K562 (cell line): ENCODE results near the gene BLZF1. TPM values are rescaled to one million over a fixed set of nuclear protein-coding genes. Genes with fewer than 3 reads are reported as not detected.

Experiments
- ATF7 ChIP-seq: fragments of 450-650 bp; IDR thresholded peaks from 2 replicates; pipeline ENCODE4 v1.7.1; 2014; ENCODE audit warnings: mild to moderate bottlenecking, moderate library complexity
- BHLHE40 ChIP-seq: IDR thresholded peaks from 2 replicates; pipeline ENCODE4 v1.6.1; 2011; ENCODE audit warnings: low read length, improper control_type of control experiment
- ELF1 ChIP-seq: fragments of 200-800 bp; sonication (Bioruptor generic); IDR thresholded peaks from 2 replicates; pipeline ENCODE4 v1.6.1; 2016; ENCODE audit warnings: missing genetic modification characterization, missing compliant biosample characterization
- HMGN3 ChIP-seq: IDR thresholded peaks from 2 replicates; pipeline ENCODE4 v1.6.1; 2011; ENCODE audit warnings: borderline replicate concordance, low read depth, mild to moderate bottlenecking, mixed read lengths, low read length; ENCODE audit not compliant: insufficient read length; ENCODE audit errors: extremely low read depth
- KAT8 ChIP-seq: fragments of 450-650 bp; IDR thresholded peaks from 2 replicates; pipeline ENCODE4 v1.6.1; 2016; ENCODE audit warnings: low read depth, mild to moderate bottlenecking
- MAFG ChIP-seq: fragments of 450-650 bp; conservative IDR thresholded peaks from 2 replicates; pipeline ENCODE4 v1.6.1; 2016; ENCODE audit warnings: missing genetic modification characterization, missing compliant biosample characterization
- MBD2 ChIP-seq: sonication (generic); IDR thresholded peaks from 2 replicates; pipeline ENCODE4 v1.6.1; 2016; ENCODE audit warnings: low read depth, borderline replicate concordance
- NCOA1 ChIP-seq: fragments of 450-650 bp; IDR thresholded peaks from 2 replicates; pipeline ENCODE4 v1.6.1; 2016; ENCODE audit warnings: low read depth
- SIN3A ChIP-seq, 2 experiments: fragments of 150-350 bp in 1 of 2; IDR thresholded peaks; 2 replicates each; pipeline ENCODE4 v1.6.1; 2011 to 2016; ENCODE audit warnings: borderline replicate concordance in 2 of 2, low read depth in 2 of 2, low read length in 2 of 2, mild to moderate bottlenecking in 2 of 2, moderate library complexity in 2 of 2; ENCODE audit not compliant: control insufficient read depth in 1 of 2
- TARDBP ChIP-seq: fragments of 450-650 bp; IDR thresholded peaks from 2 replicates; pipeline ENCODE4 v1.6.1; 2016
- TCF7 ChIP-seq: sonication (generic); IDR thresholded peaks from 2 replicates; pipeline ENCODE4 v1.6.1; 2016; ENCODE audit warnings: antibody characterized with exemption, borderline replicate concordance
- ZBTB33 ChIP-seq: sonication (generic); formaldehyde crosslinking; IDR thresholded peaks from 2 replicates; pipeline ENCODE4 v1.8.1; 2023; ENCODE audit warnings: mild to moderate bottlenecking, missing genetic modification reagents
- ZBTB7A ChIP-seq: IDR thresholded peaks from 2 replicates; pipeline ENCODE4 v1.6.1; 2011; ENCODE audit warnings: low read depth, mild to moderate bottlenecking, low read length, moderate library complexity, borderline replicate concordance; ENCODE audit not compliant: control insufficient read depth
- ZKSCAN8 ChIP-seq: fragments of 200-800 bp; sonication (Bioruptor generic); IDR thresholded peaks from 2 replicates; pipeline ENCODE4 v1.6.1; 2016; ENCODE audit warnings: missing genetic modification characterization, missing compliant biosample characterization
- ZNF3 ChIP-seq: fragments of 250-450 bp; sonication (Bioruptor Pico); IDR thresholded peaks from 2 replicates; pipeline ENCODE4 v1.5.0; 2021; ENCODE audit warnings: mild to moderate bottlenecking, moderate library complexity
- polyA plus RNA-seq, 8 experiments: library from polyadenylated mRNA; depleted of rRNA in 4 of 8; stranded (reverse) in 5 of 8; unstranded in 3 of 8; fragments of >200 nt; fragmentation: Nextera tagmentation in 2 of 8; fragmentation: Illumina TruSeq in 1 of 8; extraction: Ambion mirVana in 2 of 8; extraction: Trizol in 1 of 8; gene quantifications; 2 replicates each; pipeline versions ENCODE4 v1.2.1 to v1.2.3, GENCODE V29; 2011 to 2014; ENCODE audit warnings: inconsistent platforms in 1 of 8, missing spikeins in 1 of 8
- total RNA-seq, 7 experiments: library from RNA; depleted of rRNA in 6 of 7; stranded (reverse); fragments of >200 nt in 6 of 7; fragmentation: Illumina TruSeq in 2 of 7; extraction: Trizol in 2 of 7; gene quantifications; 2 replicates each; pipeline versions ENCODE4 v1.2.1 to v1.2.3, GENCODE V29; 2011 to 2021; ENCODE audit warnings: low replicate concordance in 1 of 7
- TF ChIP-seq, protein P1 (sequence below): fragments of 250-450 bp; sonication (Bioruptor Pico); IDR thresholded peaks from 2 replicates; pipeline ENCODE4 v1.8.0; 2021; ENCODE audit warnings: borderline replicate concordance, mild to moderate bottlenecking, moderate library complexity; ENCODE audit not compliant: poor library complexity, severe bottlenecking
- TF ChIP-seq, protein P2 (sequence below): fragments of 150-350 bp; IDR thresholded peaks from 2 replicates; pipeline ENCODE4 v1.6.1; 2014; ENCODE audit warnings: low read depth, mild to moderate bottlenecking, low read length, borderline replicate concordance
- TF ChIP-seq, protein P3 (sequence below), 2 experiments: fragments of 450-650 bp in 1 of 2; IDR thresholded peaks; 2 replicates each; pipeline ENCODE4 v1.6.1; 2011 to 2017; ENCODE audit warnings: low read depth in 2 of 2, antibody characterized with exemption in 1 of 2, borderline replicate concordance in 1 of 2, low read length in 1 of 2, mild to moderate bottlenecking in 1 of 2, mixed read lengths in 1 of 2; ENCODE audit not compliant: control insufficient read depth in 1 of 2

Gene BLZF1
- total and polyA plus RNA-seq, 9 of the 15 experiments (the other 6 are each of a cell fraction or from before 2014, with no cell fraction given): 20.5 to 32.8 (median 25.3) TPM

DNA sequence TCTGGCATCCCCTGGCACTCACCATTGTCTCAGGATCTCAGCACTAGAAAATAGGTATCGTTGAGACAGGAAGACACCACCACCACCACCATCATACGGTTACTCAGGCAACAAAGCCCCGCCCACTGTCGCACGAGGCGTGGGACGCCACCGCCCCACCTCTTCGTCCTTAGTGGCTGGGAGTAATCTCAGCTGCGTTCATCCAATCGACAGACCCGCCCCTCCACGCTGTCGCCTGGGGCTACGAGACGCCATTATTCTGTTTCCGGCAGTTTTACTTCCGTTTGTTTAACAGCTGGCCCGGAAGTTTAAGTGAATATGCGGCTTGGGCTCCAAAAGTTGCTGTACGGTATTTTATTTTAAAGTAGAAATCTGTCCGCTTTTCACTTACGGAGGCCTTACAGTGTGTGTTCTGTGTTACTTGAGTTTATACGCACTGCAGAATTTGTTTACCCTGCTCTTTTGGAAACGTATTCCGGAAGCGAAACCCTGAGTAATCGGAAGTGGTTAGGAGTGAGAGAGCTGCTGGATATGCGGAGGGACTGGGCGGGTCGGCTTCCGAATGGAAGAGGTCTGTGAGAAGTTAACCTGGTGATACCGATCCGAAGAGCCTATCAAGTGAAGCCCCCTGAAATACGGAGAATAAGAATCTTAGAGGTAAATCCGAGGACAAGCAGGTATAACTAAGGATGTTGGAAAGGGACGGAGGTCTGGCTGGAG is at the start of gene BLZF1, which contains the start of gene NME7 (continued):
- peak; percentile 12; the same call in 1 of the 2 replicates for TF ChIP-seq ZBTB33
- TF ChIP-seq, protein P1, sequence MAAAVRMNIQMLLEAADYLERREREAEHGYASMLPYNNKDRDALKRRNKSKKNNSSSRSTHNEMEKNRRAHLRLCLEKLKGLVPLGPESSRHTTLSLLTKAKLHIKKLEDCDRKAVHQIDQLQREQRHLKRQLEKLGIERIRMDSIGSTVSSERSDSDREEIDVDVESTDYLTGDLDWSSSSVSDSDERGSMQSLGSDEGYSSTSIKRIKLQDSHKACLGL (CRISPR knock-in tag): no peak
- TF ChIP-seq HMGN3: no peak
- TF ChIP-seq MAFG (tag): peak; percentile 29; the same call in 1 of the 2 replicates
- TF ChIP-seq NCOA1: peak; percentile 65; the same call in 1 of the 2 replicates
- no peak for TF ChIP-seq ZNF3 (CRISPR knock-in tag)
- peak; percentile 98 to 100 for TF ChIP-seq SIN3A (IDR thresholded peaks at IDR 0.05; ENCODE audit: borderline replicate concordance in 2 of 2, control insufficient read depth in 1 of 2, low read depth in 2 of 2, low read length in 2 of 2)
- TF ChIP-seq, protein P2, sequence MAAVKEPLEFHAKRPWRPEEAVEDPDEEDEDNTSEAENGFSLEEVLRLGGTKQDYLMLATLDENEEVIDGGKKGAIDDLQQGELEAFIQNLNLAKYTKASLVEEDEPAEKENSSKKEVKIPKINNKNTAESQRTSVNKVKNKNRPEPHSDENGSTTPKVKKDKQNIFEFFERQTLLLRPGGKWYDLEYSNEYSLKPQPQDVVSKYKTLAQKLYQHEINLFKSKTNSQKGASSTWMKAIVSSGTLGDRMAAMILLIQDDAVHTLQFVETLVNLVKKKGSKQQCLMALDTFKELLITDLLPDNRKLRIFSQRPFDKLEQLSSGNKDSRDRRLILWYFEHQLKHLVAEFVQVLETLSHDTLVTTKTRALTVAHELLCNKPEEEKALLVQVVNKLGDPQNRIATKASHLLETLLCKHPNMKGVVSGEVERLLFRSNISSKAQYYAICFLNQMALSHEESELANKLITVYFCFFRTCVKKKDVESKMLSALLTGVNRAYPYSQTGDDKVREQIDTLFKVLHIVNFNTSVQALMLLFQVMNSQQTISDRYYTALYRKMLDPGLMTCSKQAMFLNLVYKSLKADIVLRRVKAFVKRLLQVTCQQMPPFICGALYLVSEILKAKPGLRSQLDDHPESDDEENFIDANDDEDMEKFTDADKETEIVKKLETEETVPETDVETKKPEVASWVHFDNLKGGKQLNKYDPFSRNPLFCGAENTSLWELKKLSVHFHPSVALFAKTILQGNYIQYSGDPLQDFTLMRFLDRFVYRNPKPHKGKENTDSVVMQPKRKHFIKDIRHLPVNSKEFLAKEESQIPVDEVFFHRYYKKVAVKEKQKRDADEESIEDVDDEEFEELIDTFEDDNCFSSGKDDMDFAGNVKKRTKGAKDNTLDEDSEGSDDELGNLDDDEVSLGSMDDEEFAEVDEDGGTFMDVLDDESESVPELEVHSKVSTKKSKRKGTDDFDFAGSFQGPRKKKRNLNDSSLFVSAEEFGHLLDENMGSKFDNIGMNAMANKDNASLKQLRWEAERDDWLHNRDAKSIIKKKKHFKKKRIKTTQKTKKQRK: no peak
- TF ChIP-seq ZBTB7A: no peak
- no peak for TF ChIP-seq TCF7
- TF ChIP-seq BHLHE40: peak; percentile 84
- peak; percentile 98 for TF ChIP-seq ELF1
- TF ChIP-seq, protein P3, sequence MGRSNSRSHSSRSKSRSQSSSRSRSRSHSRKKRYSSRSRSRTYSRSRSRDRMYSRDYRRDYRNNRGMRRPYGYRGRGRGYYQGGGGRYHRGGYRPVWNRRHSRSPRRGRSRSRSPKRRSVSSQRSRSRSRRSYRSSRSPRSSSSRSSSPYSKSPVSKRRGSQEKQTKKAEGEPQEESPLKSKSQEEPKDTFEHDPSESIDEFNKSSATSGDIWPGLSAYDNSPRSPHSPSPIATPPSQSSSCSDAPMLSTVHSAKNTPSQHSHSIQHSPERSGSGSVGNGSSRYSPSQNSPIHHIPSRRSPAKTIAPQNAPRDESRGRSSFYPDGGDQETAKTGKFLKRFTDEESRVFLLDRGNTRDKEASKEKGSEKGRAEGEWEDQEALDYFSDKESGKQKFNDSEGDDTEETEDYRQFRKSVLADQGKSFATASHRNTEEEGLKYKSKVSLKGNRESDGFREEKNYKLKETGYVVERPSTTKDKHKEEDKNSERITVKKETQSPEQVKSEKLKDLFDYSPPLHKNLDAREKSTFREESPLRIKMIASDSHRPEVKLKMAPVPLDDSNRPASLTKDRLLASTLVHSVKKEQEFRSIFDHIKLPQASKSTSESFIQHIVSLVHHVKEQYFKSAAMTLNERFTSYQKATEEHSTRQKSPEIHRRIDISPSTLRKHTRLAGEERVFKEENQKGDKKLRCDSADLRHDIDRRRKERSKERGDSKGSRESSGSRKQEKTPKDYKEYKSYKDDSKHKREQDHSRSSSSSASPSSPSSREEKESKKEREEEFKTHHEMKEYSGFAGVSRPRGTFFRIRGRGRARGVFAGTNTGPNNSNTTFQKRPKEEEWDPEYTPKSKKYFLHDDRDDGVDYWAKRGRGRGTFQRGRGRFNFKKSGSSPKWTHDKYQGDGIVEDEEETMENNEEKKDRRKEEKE (IDR thresholded peaks at IDR 0.05; ENCODE audit: borderline replicate concordance in 1 of 2, control insufficient read depth in 1 of 2, low read depth in 2 of 2, low read length in 1 of 2): no peak
- peak; percentile 51; the same call in 1 of the 2 replicates for TF ChIP-seq TARDBP
- no peak for TF ChIP-seq KAT8
- no peak; the same call in 1 of the 2 replicates for TF ChIP-seq MBD2
- TF ChIP-seq ATF7: peak; percentile 89
- TF ChIP-seq ZKSCAN8 (CRISPR knock-in tag): no peak
